H1 (cell line): Measurements from ENCODE around the gene MAPK1.

Experiments used
- CEBPB ChIP-seq: IDR thresholded peaks from 2 replicates; pipeline ENCODE4 v1.6.1; 2012; ENCODE audit warnings: low read depth, low read length
- CTCF ChIP-seq, 3 experiments: IDR thresholded peaks; 1 replicate in 2 of 3; 2 replicates in 1 of 3; pipeline versions ENCODE4 v1.5.1 to v1.6.1; 2011; ENCODE audit warnings: low read length in 3 of 3, mild to moderate bottlenecking in 3 of 3, inconsistent platforms in 2 of 3, low read depth in 1 of 3, moderate library complexity in 1 of 3; ENCODE audit not compliant: insufficient read depth in 1 of 3; ENCODE audit errors: control extremely low read depth in 1 of 3
- EZH2 ChIP-seq: fragments of 200-600 bp; sonication (generic); IDR thresholded peaks from 2 replicates; pipeline ENCODE4 v1.7.1; 2012; ENCODE audit warnings: low read depth, mild to moderate bottlenecking, moderate library complexity, low read length, inconsistent platforms; ENCODE audit not compliant: severe bottlenecking
- SIRT6 ChIP-seq: IDR thresholded peaks from one replicate; pipeline ENCODE4 v1.7.1; 2012; ENCODE audit warnings: low read length, inconsistent platforms

- TF ChIP-seq CTCF (IDR thresholded peaks at IDR 0.05; ENCODE audit: control extremely low read depth in 1 of 3, insufficient read depth in 1 of 3, low read depth in 1 of 3, low read length in 3 of 3) (no peak), SIRT6 (no peak), EZH2 (no peak), CEBPB (no peak)
Measured at GRCh38 chr22:21811982-21812381, 55.5 kb downstream of the MAPK1 start.
